ENCODE data around the gene HTT-AS.
"Not testable (repeated sequence)": the region's sequence is repeated elsewhere in the genome, so short reads cannot be mapped to it uniquely, and the experiment has no call there.

The HTT-AS gene

GRCh38 chr4:3051141-3051897, 23.0 kb downstream of the HTT-AS start:
- not testable (repeated sequence) for DNase-seq (ENCODE audit: low read depth)

- DNase-seq (ENCODE audit: low read depth), result no peak
Measured at GRCh38 chr4:3047464-3048286, 26.7 kb downstream of the HTT-AS start.

GRCh38 chr4:3046623-3047022, 27.7 kb downstream of the HTT-AS start:
- no peak for DNase-seq (ENCODE audit: low read depth)

GRCh38 chr4:3046162-3046561, 28.2 kb downstream of the HTT-AS start:
- DNase-seq (ENCODE audit: low read depth), result no peak

GRCh38 chr4:3044870-3045819, 29.2 kb downstream of the HTT-AS start:
- peak; percentile 23 for DNase-seq (ENCODE audit: low read depth)

- DNase-seq (ENCODE audit: low read depth), result no peak
Measured at GRCh38 chr4:3043282-3044020, 30.9 kb downstream of the HTT-AS start.

GRCh38 chr4:3042226-3042625, 32.1 kb downstream of the HTT-AS start:
- DNase-seq (ENCODE audit: low read depth), result no peak

GRCh38 chr4:3041192-3042142, 32.9 kb downstream of the HTT-AS start:
- no peak for DNase-seq (ENCODE audit: low read depth)

- no peak for DNase-seq (ENCODE audit: low read depth)
Measured at GRCh38 chr4:3040452-3041191, 33.7 kb downstream of the HTT-AS start.

- DNase-seq (ENCODE audit: low read depth), result no peak
Measured at GRCh38 chr4:3039706-3040366, 34.5 kb downstream of the HTT-AS start.

- no peak for DNase-seq (ENCODE audit: low read depth)
Measured at GRCh38 chr4:3037957-3038461, 36.3 kb downstream of the HTT-AS start.

GRCh38 chr4:3036131-3036952, 38.0 kb downstream of the HTT-AS start:
- no peak for DNase-seq (ENCODE audit: low read depth)

GRCh38 chr4:3035674-3036073, 38.7 kb downstream of the HTT-AS start:
- no peak for DNase-seq (ENCODE audit: low read depth)

- DNase-seq (ENCODE audit: low read depth), result no peak
Measured at GRCh38 chr4:3035249-3035648, 39.1 kb downstream of the HTT-AS start.

- DNase-seq (ENCODE audit: low read depth), result no peak
Measured at GRCh38 chr4:3034231-3034630, 40.1 kb downstream of the HTT-AS start.

GRCh38 chr4:3031357-3032082, 42.8 kb downstream of the HTT-AS start:
- no peak for DNase-seq (ENCODE audit: low read depth)

Data from non-pigmented ciliary epithelial cell (primary cell).